ENCODE data around the gene NPHS1. TPM values are rescaled to one million over a fixed set of nuclear protein-coding genes. Genes with fewer than 3 reads are reported as not detected.

The NPHS1 gene
- total RNA-seq, 3 donors from 2014 or later: 0.09 TPM; not detected in 2

DNA sequence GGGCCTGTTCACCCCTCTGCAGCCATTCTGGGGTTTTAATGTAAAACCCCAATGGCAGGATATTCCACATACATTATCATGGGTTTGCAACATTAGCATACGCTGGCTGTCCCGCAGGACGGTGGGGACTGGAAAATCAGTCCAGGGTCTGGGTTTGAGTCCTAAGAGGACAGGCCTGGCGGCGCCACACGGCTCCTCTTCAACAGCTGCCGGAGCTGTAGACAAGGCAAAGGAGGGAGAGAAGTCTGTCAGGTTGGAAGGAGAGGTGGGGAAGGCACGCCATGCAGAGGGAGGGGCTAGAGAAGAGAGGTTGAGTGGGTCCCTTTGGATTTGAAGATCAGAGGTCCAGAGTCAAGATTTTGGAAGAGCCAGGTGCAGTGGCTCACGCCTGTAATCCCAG, 36.1 kb upstream of the NPHS1 start:
- intact Hi-C loops (cut with DNase I, micrococcal nuclease): loop anchor here in 1 of 2 donors (10.0 kb wide), 1 partner anchor 46 kb away; the partner anchor contains the start of gene LRFN3
- no peak overlapping the region for H3K4me3 ChIP-seq
- DNase-seq (no peak), ATAC-seq (no peak)
- no peaks in the 10 kb centered on the region for H3K36me3 ChIP-seq (ENCODE audit: low read depth)
- no peaks in the 10 kb centered on the region for H3K9me3 ChIP-seq
- H3K4me1 ChIP-seq (ENCODE audit: low read depth): no peaks in the 10 kb centered on the region
- TF ChIP-seq, protein P1, sequence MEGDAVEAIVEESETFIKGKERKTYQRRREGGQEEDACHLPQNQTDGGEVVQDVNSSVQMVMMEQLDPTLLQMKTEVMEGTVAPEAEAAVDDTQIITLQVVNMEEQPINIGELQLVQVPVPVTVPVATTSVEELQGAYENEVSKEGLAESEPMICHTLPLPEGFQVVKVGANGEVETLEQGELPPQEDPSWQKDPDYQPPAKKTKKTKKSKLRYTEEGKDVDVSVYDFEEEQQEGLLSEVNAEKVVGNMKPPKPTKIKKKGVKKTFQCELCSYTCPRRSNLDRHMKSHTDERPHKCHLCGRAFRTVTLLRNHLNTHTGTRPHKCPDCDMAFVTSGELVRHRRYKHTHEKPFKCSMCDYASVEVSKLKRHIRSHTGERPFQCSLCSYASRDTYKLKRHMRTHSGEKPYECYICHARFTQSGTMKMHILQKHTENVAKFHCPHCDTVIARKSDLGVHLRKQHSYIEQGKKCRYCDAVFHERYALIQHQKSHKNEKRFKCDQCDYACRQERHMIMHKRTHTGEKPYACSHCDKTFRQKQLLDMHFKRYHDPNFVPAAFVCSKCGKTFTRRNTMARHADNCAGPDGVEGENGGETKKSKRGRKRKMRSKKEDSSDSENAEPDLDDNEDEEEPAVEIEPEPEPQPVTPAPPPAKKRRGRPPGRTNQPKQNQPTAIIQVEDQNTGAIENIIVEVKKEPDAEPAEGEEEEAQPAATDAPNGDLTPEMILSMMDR (IDR thresholded peaks at IDR 0.05): no peak

DNA sequence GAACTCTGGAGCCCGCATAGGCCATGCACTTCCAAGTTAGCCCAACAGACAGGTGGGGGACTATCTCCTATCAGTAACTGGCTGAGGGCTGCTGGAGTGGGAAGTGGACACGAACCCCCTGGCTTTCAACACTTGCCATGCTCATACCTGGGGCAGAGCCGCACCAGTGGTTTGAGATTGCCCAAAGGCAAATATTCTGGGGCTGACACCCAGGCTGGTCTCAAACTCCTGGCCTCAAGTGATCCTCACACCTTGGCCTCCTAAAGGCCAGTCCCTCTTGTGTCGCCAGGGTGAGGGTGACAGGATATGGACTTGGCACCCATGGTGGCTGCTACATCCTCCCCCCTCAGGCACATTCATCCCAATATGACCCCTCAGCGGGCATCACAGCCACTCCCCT, 34.9 kb upstream of the NPHS1 start:
- Histone ChIP-seq H3K36me3 (ENCODE audit: low read depth) (no peaks in the 10 kb centered on the region), H3K9me3 (no peaks in the 10 kb centered on the region), H3K4me1 (ENCODE audit: low read depth) (no peaks in the 10 kb centered on the region), H3K4me3 (no peak overlapping the region)
- ATAC-seq (no peak), DNase-seq (no peak)
- TF ChIP-seq, protein P1 (IDR thresholded peaks at IDR 0.05): no peak
- intact Hi-C loops (cut with DNase I, micrococcal nuclease): loop anchor here in 1 of 2 donors (10.0 kb wide), 1 partner anchor 48 kb away; the partner anchor contains the start of gene LRFN3

GRCh38 chr19:35885904-35886303, 33.6 kb upstream of the NPHS1 start:
- no peaks in the 10 kb centered on the region for H3K36me3 ChIP-seq (ENCODE audit: low read depth)
- no peaks in the 10 kb centered on the region for H3K4me1 ChIP-seq (ENCODE audit: low read depth)
- intact Hi-C loops (cut with DNase I, micrococcal nuclease): loop anchor here in 1 of 2 donors (10.0 kb wide), 1 partner anchor 49 kb away; the partner anchor contains the start of gene LRFN3
- no peaks in the 10 kb centered on the region for H3K9me3 ChIP-seq
- no peak overlapping the region for H3K4me3 ChIP-seq
- ATAC-seq: no peak
- TF ChIP-seq, protein P1 (IDR thresholded peaks at IDR 0.05): no peak
- DNase-seq: no peak

- no peak overlapping the region for H3K4me3 ChIP-seq
- H3K4me1 ChIP-seq (ENCODE audit: low read depth): no peaks in the 10 kb centered on the region
- DNase-seq: no peak
- TF ChIP-seq, protein P1 (IDR thresholded peaks at IDR 0.05): no peak
- intact Hi-C loops (cut with DNase I, micrococcal nuclease): loop anchor here in 1 of 2 donors (10.0 kb wide), 1 partner anchor 50 kb away; the partner anchor contains the start of gene LRFN3
- H3K9me3 ChIP-seq: no peaks in the 10 kb centered on the region
- ATAC-seq: no peak
- H3K36me3 ChIP-seq (ENCODE audit: low read depth): no peaks in the 10 kb centered on the region
Observed at GRCh38 chr19:35885225-35885738, 33.0 kb upstream of the NPHS1 start.

DNA sequence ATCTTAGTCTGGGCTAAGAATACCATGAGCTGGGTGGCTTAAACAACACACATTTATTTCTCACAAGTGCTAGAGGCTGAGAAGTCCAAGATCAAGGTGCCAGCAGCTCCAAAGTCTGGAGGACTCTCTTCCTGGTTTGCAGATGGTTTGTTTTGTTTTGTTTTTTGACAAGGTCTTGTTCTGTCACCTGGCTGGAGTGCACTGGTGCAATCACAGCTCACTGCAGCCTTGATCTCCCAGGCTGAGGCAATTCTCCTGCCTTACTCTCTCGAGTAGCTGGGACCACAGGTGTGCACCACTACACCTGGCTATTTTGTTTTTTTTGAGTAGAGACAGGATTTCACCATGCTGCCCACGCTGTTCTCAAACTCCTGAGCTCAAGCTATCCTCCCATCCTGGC, 31.6 kb upstream of the NPHS1 start:
- intact Hi-C loops (cut with DNase I, micrococcal nuclease): loop anchor here (5.0 to 10.0 kb wide), 2 partner anchors 48 to 51 kb away; partner anchors contain the start of gene LRFN3 (in 1 of the 2)
- Histone ChIP-seq H3K4me3 (no peak overlapping the region), H3K9me3 (no peaks in the 10 kb centered on the region), H3K4me1 (ENCODE audit: low read depth) (no peaks in the 10 kb centered on the region), H3K36me3 (ENCODE audit: low read depth) (no peaks in the 10 kb centered on the region)
- no peak for ATAC-seq
- TF ChIP-seq, protein P1 (IDR thresholded peaks at IDR 0.05): no peak
- DNase-seq: no peak

Data from mucosa of descending colon (tissue), 3 donors.